HG03097 (cell line): ENCODE data around the gene CAMSAP1.
"Not testable (repeated sequence)": the region's sequence is repeated elsewhere in the genome, so short reads cannot be mapped to it uniquely, and the experiment has no call there.

Experiments
- ATAC-seq: cut with Tn5 transposase; IDR thresholded peaks from one replicate; pipeline ENCODE4 v1.9.1; 2021; ENCODE audit not compliant: unreplicated experiment, low FRiP score

CAMSAP1 gene

DNA sequence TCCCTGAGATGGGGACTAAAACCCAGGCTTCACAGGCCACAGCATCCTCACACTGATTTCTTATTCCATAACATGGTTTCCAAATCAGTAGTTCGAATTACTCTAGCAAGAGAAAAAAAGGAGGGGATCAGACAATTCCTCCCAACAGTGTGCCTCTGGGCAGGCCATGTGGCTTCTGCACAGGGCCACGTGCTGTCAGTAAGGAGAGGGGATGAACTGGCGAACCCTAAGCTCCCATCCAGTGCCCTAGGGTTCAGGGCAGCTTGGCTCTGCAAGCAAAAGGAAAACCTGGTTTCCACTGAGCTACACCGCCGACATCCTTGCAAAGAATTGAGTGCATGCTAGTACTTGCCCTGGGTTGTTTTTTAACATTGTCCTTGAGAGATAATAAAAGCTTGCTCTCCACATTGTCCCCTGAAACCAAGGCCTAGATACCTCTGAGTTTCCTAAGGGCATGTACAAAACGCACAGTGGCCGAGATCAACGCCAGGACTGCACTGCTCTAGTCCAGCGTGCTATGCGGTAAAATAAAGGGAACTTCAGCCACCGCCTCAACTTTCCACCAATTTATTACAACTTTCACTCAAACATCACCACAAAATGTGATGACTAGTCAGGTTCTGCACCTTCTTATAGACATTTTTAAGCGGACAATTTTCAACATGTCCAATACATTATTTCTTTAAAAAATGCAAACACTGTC lies 4.5 kb downstream of the CAMSAP1 start:
- ATAC-seq = no peak

DNA sequence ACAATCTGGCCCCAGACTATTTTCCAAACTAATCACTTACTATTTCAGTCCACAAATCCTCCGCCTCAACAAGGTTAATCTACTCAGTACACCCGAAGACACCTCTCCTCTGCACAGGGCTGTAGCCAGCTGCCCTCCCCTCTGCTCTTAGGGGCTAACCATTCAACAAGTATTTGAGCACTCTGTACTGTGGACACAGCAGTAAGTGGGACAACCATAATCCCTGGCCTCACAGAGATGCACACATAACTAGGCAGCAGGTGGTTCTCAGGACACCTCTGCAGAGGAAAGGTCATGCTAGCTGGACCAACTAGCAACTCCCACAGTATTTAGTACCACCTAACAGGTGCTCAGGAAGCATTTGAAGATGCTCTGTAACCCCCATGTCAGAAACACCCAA lies 5.5 kb downstream of the CAMSAP1 start:
- ATAC-seq = no peak

DNA sequence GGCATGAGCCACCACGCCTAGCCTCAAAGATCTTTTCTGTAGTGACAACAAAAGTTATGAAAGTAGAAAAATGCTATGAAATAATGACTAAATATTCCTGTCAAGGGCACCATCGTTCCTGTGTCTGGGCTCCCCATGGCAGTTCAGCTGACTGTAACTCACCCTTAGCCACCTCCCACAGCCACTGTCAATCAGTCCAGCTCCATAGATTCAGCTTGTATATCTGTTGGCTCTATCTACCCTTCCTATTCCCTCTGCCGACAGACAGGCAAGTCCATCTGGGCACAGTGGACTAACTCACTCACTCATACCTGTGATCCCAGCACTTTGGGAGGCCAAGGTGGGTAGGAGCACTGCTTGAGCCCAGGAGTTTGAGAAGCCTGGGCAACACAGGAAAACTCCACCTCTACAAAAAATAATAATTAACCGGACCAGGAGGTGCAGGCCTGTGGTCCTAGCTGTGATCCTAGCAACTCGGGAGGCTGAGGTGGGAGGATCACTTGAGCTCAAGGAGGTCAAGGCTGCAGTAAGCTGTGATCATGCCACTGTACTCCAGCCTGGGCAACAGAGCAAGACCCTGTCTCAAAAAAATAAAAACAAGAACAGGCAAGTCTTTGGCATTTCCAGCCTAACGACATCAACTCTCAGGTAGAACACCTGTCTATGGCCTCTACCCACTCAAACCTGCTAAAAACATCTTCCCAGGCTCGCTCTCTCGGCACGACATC lies 6.2 kb downstream of the CAMSAP1 start:
- ATAC-seq = no peak

DNA sequence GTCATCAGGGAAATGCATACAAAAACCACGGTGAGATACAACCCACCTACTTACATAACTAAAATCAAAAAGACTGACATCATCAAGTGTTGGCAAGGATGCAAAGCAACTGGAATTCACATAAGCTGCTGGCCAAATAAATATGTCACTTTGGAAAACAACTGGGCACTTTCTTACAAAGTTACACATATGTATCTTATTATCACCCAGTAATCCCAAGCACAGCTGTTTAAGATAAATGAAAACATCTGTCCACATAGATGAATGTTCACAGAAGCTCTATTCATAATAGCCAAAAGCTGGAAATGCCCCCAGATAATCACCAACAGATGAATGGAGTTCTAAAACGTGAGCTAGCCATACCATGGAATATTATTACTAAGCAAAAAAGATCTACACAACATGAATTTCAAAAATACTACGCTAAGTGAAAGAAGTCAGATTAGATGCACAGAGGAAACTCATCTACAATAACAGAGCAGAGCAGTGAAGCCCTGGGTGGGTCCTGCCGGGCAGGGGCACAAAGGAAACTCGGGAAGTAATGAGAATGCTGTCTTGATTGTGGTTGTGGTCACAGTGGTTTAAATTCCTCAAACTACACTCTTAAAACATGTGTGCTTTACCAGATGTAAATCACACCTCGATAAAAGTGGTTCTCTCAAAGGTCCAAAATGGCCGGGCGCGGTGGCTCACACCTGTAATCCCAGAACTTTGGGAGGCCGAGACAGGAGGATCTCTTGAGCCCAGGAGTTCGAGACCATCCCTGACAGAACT lies 8.5 kb downstream of the CAMSAP1 start:
- ATAC-seq = no peak

DNA sequence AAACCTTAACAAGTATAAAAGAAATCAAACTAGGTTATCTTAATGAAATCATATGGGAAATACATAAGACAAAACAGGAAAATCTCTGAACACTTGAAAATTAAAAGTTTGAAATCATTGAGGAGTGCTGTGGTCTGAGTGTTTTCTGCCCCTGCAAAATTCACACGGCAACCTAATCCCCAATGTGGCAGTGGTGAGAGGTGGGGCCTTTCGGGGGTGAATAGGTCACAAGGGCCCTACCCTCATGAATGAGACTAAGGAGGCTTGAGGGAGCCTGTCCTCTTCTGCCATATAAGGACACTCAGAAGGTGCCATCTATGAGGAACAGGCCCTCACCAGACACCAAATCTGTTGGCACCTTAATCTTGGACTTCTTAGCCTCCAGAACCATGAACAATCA lies 10.7 kb downstream of the CAMSAP1 start:
- ATAC-seq = no peak

DNA sequence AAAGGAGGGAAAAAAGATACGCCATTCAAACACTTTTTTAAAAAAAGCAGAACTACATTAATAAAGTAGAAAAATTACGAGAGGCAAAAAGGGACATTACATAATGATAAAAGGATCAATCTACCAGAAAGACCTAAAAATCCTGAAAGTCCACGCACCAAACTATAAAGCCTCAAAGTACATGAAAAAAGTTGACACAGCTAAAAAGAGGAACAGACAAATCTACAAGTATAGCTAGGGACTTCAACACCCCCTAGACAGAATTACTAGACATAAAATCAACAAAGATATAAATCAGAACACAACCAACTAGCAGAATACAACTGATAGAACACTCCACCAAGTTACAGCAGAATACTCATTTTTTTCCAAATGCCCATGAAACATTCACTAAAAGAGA lies 11.1 kb downstream of the CAMSAP1 start:
- ATAC-seq = no peak

DNA sequence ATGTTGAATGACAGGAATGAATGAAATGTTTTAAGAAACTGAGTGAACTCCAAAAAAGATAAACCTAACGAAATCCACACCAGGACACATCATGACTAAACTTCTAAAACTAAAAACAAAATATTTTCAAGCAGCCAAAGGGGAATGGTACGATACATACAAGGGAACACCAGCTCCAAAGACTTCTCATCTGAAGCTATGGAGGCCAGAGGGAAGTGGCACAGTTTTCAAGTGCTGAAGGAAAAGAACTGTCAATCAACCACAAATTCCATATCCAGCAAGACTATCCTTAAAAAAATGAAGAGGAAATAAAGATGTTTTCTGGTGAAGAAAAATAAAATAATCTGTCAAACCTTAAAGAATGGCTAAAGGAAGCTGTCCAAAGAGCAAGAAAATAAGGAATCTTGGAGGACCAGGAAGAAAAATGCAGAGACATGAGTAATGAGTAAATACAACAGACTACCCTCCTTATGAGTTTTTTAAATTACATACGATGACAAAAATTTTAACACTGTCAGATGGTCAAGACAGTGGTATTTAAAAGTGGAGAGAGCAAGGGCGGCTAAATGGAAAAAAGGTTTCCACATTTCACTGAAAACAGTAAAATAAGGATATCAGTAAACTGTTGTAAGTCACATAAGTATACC lies 12.0 kb downstream of the CAMSAP1 start:
- ATAC-seq = no peak

DNA sequence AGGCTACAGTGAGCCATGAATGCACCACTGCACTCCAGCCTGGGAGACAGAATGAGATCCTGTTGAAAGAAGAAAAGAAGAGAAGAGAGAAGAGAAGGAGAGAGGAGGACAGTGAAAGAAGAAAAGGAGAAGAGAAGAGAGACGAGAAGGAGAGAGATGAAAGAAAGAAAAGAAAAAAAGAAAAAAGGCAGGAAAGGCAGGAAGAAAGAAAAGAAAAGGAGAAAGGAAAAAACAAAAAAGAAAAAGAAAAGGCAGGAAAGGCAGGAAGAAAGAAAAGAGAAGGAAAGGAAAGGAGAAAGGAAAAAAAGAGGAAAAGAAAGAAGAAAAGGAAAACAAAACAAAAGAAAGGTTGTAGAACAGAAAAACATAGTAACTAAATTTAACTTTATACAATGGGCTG lies 14.2 kb downstream of the CAMSAP1 start:
- ATAC-seq = no peak

DNA sequence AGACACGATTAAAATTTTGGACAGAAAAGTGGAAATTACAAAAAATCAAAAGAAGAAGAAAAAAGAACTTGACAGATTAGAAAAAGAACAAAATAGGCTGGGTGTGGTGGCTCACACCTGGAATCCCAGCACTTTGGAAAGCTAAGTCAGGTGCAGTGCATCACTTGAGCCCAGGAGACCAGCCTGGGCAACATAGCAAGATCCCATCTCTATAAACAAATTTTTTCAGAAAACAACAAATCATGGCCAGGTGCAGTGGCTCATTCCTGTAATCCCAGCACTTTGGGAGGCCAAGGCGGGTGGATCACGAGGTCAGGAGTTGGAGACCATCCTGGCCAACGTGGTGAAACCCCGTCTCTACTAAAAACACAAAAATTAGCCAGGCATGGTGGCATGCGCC lies 15.0 kb downstream of the CAMSAP1 start:
- ATAC-seq = not testable (repeated sequence)

DNA sequence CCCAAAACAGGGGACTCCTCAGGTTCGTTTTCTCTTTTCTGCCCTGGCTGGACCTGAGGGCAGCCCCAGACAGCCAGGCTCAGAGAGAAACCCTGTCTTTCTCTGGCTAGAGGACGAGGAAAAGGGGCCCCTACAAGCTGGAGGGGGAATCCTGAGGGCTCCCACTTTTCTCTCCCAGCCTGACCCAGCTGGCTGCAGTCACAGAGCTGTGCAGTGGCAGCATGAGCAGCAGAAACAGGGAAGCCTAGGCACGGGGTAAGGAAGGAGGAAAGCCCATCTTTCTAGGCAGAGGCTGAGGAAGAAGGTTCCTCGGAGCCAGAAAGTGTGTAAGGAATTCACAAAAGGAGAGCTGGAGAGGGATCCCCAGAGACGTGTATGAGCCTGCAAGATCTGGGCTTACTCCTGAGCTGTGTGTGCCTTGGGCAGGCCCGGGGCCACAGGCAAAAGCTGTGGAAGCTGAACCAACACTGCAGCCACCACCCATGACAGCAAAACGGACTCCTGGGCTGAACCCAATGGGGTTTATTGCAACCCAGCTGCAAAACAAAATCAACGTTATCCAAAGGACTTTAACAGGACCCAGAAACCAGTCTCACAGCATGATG lies 16.2 kb downstream of the CAMSAP1 start:
- ATAC-seq = no peak

DNA sequence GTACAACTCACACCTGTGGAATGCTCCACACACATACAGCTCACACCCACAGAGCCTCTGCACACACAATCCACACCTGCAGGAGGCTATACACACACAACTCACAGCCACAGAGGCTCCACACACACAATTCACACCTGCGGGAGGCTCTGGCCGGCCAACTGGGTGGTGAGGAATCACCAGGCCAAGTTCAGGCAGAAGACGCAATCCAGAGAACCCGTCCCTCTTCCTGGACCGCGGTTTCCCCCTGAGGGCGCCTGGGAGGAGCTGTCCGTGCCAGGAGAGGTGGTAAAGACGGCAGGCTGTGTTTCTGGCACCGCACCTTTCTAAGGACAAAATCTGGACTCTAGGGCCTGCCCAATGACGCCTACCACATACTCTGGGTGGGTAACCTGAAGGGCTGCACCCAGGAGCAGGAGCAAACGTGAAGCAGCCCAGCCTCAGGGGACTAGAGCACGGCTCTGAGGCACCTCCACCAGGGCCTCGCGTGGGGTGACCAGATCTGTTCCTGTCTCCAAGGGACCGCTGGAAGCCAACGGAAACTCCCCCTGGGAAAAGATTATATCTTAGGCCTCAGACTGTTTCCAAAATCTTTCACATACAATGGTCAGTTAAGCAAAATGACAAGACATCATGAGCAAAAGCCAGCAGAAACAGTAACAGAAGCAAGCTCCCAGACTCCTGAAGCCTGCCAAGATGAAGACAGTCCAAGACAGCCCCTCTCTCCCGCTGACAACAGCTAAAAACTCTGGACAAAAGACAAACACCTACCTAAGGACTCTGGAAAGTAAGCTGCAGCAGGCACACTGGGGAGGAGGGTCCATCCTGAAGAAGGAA lies 16.9 kb downstream of the CAMSAP1 start:
- no peak for ATAC-seq

DNA sequence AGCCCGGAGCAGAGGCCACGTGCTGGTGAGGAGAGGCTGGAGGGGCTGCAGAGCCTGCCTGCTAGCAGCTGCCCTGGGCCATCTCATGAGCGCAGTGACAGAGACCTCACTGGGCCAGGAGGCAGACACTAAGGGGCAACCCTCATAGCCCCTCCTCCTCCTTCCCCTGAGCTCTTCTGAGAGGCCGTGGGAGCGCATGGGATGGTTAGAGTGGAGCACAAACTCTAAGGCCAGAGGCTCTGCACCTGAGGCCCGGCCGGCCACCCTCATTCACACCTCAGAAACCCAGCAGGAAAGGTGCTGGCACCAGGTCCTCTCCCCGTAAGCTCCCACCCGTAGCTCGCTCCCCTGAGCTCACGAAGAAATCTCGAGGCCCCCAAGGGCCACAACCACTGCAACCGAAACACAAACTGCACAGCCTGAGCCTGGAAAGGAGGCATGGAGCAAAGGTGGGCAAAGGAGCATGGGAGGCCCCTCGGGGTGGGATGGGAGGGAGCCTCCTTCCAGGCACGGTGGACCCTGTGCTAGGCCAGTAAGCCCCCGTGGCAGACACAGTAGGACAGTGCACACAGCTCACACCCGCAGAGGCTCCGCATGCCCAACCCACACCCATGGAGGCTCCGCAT lies 17.7 kb downstream of the CAMSAP1 start:
- ATAC-seq = no peak

DNA sequence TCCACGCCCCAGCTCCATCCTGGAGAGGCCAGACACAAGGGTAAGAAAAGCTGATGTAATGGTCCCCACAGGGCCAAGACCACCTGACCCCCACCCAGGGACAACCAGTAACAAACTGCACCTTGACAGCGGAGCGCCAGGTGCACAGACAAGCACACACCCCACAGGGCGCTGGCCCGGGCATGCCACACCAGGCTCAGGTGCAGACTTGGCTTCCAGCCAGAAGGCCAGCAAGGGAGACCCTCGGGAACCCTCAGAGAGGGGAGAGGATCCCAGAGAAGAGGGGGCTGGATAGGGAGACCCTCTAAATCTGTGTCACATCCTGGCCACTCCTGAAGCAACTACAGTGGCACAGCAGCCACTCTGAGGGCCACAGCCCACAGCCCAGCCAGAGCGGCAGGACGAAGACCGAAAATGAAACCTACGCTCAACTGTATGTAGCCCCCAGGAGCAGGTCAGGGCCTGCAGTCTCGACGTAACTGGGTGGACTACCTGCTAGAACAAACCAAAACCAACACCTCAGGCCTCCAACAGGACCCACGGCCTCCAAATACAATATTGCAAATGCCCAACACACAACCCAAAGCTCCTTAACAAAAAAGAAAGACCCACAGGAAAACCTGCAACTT lies 18.5 kb downstream of the CAMSAP1 start:
- ATAC-seq = no peak

DNA sequence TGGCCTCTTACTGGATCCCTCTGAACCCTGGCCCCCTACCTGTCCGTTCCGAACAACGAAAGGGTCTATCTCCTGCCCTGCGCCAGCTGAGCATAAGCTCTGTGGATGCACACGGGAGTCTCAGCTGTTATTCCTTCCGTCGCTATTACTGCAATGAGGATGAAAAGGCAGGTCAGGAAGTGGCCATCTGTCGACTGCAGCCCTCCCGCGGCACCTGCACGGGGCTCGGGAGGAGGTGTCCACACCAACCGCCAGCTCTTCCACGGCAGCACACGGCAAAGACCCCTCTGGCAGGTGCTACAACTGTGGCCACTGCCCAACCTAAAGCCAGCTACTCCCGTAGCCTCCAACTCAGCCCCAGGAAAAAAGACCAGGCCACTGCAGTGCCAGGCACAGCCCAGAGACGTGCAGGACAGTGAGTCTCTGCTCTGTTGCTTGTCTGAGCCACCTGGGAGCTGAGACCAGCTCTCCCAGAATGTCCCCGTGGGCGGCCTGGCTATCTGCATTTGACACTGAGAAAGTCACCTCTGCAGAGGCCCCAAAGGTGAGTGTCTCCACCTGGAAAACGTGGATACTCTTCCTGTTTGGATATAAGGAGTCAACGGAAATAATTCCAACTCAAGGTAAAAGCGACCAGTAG lies 19.1 kb downstream of the CAMSAP1 start:
- ATAC-seq = no peak

DNA sequence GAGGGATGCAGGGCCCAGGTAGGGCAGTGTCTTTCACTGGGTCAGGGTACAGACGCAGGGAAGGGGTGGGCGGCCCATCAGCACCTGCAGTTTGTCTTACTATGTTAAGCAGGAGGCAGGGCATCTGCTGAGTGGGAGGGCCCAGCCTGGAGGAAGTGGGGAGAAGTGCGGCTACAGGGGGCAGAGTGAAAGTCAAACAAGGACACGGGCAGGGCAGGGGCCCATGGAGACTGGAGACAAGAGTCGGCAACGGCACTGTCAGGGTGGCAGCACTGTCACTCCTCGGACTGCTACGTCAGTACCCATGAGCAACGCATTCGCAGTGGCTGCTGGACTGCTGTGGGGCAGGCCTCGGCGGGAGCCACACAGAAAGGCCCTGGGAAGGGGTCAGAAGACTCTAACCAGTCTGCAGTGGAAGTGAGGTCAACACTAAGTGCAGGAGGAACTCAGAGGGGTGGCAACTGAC lies 19.7 kb downstream of the CAMSAP1 start:
- peak; percentile 56 for ATAC-seq

DNA sequence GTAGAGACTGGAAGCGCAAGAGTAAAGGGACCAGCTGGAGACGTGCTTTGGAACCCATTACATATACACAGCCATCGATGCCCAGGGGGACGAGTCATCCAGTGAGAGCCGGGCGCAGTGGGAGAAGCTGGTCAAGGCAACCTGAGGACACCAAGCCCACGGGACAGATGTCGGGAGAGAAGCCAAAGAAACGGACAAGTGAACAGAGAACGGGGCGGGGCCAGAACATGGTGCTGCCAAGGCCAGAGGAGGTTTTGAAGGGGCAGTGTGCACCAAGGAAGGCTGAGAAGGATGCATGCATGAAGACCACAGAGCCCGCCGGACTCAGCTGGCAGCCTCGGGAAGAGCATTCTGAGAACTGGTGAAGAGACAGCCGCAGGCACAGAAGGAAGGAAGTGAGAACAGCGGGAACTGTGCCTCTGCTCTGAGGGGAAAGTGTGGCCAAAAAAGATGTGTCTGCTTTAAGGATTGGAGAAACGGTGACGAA lies 20.3 kb downstream of the CAMSAP1 start:
- ATAC-seq = no peak

DNA sequence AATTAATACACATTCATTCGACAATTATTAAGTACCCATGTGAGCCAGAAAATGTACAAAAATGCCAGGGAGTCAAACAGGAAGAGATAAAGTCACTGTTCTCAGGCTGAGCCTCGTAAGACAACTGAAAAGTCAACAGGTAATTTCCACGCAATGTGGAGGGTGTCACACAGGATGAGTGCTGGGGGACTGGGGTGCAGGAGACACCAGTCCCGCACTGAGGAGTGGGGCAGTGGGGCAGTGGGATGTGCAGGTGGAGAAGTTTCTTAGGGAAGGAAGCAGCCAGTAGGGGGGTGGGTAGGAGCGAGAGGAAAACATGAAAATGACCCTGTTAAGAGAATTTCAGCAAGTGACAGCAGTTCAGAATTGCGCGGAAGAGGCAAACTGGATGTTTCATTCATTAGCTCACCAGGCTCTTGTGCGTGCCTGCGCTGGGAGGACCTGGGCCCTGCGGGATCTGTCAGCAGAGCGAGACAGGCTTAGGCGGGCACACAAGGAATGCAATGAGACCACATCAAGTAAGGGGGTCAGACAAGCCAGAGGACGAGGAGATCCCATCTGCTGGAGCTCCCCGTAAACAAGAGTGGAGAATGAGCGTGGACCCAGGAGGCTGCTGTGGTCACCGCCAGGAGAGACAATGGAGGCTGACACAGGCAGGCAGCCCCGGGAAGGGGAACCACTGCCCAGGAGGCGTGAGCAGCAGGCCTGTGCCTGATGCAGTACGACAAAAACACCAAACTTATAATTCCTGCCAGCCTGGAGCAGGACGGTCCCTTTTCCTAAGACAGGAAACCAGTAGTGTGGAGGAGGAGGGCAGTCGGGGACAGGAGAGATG lies 21.0 kb downstream of the CAMSAP1 start:
- no peak for ATAC-seq
